Ovary (tissue), 10 donors: ENCODE results near the gene SOX18. TPM values are rescaled to one million over a fixed set of nuclear protein-coding genes. Genes with fewer than 3 reads are reported as not detected.
A peak's percentile ranks its signal among the peaks of the same experiment; 100 is the strongest.

Experiments
- DNase-seq, 5 donors: peaks; one replicate each; pipeline ENCODE4 v3.0.0-alpha.2; 2019 to 2020
- H3K27ac ChIP-seq, 2 donors: fragments of 200-600 bp; one replicate each; pipeline versions ENCODE4 v1.5.1 to v1.8.0; 2019 to 2022
- H3K27me3 ChIP-seq: fragments of 200-600 bp; one replicate; pipeline ENCODE4 v1.8.0; 2022
- H3K36me3 ChIP-seq: fragments of 200-600 bp; sonication (generic); one replicate; pipeline ENCODE4 v1.5.1; 2019
- H3K4me1 ChIP-seq: one replicate; pipeline ENCODE4 v1.8.1; 2013; ENCODE audit warnings: mild to moderate bottlenecking, moderate library complexity; ENCODE audit not compliant: insufficient read depth
- H3K4me3 ChIP-seq: fragments of 200-600 bp; sonication (generic); one replicate; pipeline ENCODE4 v1.5.1; 2017
- H3K9me3 ChIP-seq, 2 donors: fragments of 200-600 bp in 1 of 2; sonication (generic) in 1 of 2; one replicate each; pipeline versions ENCODE4 v1.5.1 to v1.8.1; 2013 to 2019; ENCODE audit warnings: mild to moderate bottlenecking in 1 of 2, moderate library complexity in 1 of 2
- EP300 ChIP-seq: sonication (generic); formaldehyde crosslinking; IDR thresholded peaks from one replicate; pipeline ENCODE4 v1.6.1; 2017; ENCODE audit warnings: antibody characterized with exemption
- POLR2A ChIP-seq: fragments of 450-650 bp; IDR thresholded peaks from one replicate; pipeline ENCODE4 v1.6.1; 2017; ENCODE audit warnings: antibody characterized with exemption, mild to moderate bottlenecking, moderate library complexity
- WGBS, 3 donors: extraction: QIAGEN DNeasy Blood & Tissue Kit in 1 of 3; methylation state at CpG; one replicate each; pipeline versions ENCODE4 v1.1.5 to v1.1.7; 2013 to 2017; 5-methylcytosine and 5-hydroxymethylcytosine counted together
- intact Hi-C, 4 donors: fragments of 100-400 bp; cut with DNase I; formaldehyde crosslinking; loops; one replicate each; pipeline versions ENCODE4 v1.11.0 to v1.15.1; 2022 to 2023
- long read RNA-seq, 3 donors: library from polyadenylated mRNA in 2 of 3; unstranded in 2 of 3; transcript quantifications; one replicate each; pipeline ENCODE4 v2.0.0 and lab custom pipeline, GENCODE V29; 2021 to 2026
- polyA plus RNA-seq, 2 donors: library from polyadenylated mRNA; stranded (reverse); fragments of 200-250 nt in 1 of 2; fragments of 350-450 nt in 1 of 2; fragmentation: Illumina TruSeq in 1 of 2; extraction: RNeasy Lipid Tissue Mini Kit (QIAGEN cat#74804) in 1 of 2; gene quantifications; one replicate each; pipeline ENCODE4 v1.2.3, GENCODE V29; 2013 to 2014
- total RNA-seq, 7 donors: library from RNA; depleted of rRNA in 2 of 7; stranded (reverse); fragments of >200 nt in 2 of 7; fragmentation: NEBNext Ultra II Directional in 3 of 7; extraction: Animal tissue kit (Norgen Biotek cat#: 25700) in 3 of 7; gene quantifications; one replicate each; pipeline versions ENCODE4 v1.1.0 to v1.2.4, GENCODE V29; 2016 to 2023
- TF ChIP-seq, protein P1 (sequence below), 3 donors: fragments of 450-650 bp in 2 of 3; fragments of 200-600 bp in 1 of 3; IDR thresholded peaks; one replicate each; pipeline versions ENCODE4 v1.5.1 to v1.8.0; 2016 to 2022; ENCODE audit warnings: antibody characterized with exemption in 3 of 3, mild to moderate bottlenecking in 1 of 3
- donor health status: DM: no; HTN: no; CAD: no; lungs with moderate emphysema.
- donor health status: DM: no; HTN: no; CAD: no.
- donor health status: Bipolar disorder and iron deficiency.
- donor health status: DM: yes; HTN: yes; CAD: no.
- donor health status: DM: no; HTN: no; CAD: no.
- donor health status: DM: yes; HTN: yes; CAD: no.

The SOX18 gene
- total RNA-seq (10 to 100 TPM in 5 of 7 donors, 1 to 10 TPM in 2; 2.0 to 63.8 (median 13.1) TPM), polyA plus RNA-seq (10 to 100 TPM in 1 of 2 donors, 1 to 10 TPM in 1; 2.7 to 12.0 TPM)
- long read RNA-seq, donor 1: 0 reads
- long read RNA-seq, donor 2, partial matches to known transcripts: 0 of 2 reads
- long read RNA-seq, donor 2, other reads (novel, unspliced or antisense): 0 of 2 reads
- long read RNA-seq, donor 3, transcript SOX18-201 (2 exons, 1,864 nt): major isoform, 10 of 22 reads
- long read RNA-seq, donor 3, partial matches to known transcripts: 12 of 22 reads
- long read RNA-seq, donor 3, other reads (novel, unspliced or antisense): 0 of 22 reads

DNA sequence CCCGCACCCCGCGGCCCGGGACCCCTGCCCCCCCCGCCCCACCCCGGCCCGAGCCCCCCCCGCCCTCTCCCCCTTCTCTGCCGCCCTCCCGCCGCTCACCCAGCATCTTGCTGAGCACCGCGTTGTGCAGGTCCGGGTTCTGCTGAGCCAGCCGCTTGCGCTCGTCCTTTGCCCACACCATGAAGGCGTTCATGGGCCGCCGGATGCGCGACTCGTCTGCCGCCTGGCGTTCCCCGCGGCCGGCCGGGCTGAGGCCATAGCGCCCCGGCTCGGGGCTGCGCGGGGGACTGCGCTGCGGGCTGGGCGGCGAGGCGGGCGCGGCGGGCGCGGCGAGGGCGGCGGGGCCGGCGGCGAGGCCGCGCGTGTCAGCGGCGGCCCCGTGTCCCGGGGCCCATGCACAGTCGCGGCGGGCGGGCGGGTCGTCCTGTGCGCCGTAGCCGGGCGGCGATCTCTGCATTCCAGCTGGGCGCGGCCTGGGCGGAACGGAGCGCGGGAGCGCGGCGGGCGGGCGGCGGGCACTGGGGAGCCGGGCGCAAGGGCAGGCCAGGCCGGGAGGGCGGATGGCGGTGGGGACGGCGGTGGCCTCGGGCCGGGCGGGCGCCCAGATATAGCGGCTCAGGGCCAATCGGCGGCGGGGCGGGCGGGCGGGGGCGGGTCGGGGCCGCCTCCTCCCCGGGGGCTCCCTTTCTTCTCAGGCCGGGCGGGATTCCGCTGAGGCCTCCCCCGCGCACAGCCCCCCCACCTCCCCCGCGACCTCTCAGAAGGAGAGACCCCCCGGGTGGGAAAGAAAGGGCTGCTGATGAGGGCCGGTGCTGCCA lies at the start of gene SOX18:
Gene SOX18 (minus strand): TSS at position 580 of the 818 bp plus-strand sequence. CDS start 123 bp downstream, at position 457.
- DNase-seq: no peak
- Histone ChIP-seq H3K4me3 (peak within 1 kb of the TSS; percentile 10), H3K27me3 (peaks cover 7% of the 10 kb centered on the region), H3K27ac (no peak within 1 kb of the TSS), H3K9me3 (no peaks in the 10 kb centered on the region), H3K4me1 (peaks cover 2% of the 10 kb centered on the region), H3K36me3 (no peaks in the 10 kb centered on the region)
- 0 to 2% (median 1%) methylated on average over 41 to 101 of the region's 111 CpGs for WGBS, 3 donors
- TF ChIP-seq, protein P1, sequence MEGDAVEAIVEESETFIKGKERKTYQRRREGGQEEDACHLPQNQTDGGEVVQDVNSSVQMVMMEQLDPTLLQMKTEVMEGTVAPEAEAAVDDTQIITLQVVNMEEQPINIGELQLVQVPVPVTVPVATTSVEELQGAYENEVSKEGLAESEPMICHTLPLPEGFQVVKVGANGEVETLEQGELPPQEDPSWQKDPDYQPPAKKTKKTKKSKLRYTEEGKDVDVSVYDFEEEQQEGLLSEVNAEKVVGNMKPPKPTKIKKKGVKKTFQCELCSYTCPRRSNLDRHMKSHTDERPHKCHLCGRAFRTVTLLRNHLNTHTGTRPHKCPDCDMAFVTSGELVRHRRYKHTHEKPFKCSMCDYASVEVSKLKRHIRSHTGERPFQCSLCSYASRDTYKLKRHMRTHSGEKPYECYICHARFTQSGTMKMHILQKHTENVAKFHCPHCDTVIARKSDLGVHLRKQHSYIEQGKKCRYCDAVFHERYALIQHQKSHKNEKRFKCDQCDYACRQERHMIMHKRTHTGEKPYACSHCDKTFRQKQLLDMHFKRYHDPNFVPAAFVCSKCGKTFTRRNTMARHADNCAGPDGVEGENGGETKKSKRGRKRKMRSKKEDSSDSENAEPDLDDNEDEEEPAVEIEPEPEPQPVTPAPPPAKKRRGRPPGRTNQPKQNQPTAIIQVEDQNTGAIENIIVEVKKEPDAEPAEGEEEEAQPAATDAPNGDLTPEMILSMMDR (IDR thresholded peaks at IDR 0.05): no peak
- TF ChIP-seq POLR2A (no peak), EP300 (no peak)
- intact Hi-C loops: no loop called here

DNA sequence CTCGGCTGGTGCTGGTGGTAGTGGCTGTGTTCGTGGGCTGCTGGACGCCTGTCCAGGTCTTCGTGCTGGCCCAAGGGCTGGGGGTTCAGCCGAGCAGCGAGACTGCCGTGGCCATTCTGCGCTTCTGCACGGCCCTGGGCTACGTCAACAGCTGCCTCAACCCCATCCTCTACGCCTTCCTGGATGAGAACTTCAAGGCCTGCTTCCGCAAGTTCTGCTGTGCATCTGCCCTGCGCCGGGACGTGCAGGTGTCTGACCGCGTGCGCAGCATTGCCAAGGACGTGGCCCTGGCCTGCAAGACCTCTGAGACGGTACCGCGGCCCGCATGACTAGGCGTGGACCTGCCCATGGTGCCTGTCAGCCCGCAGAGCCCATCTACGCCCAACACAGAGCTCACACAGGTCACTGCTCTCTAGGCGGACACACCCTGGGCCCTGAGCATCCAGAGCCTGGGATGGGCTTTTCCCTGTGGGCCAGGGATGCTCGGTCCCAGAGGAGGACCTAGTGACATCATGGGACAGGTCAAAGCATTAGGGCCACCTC lies 49.1 kb upstream of the SOX18 start:
- intact Hi-C loops: no loop called here
- 94 to 96% (median 94%) methylated on average over 27 to 28 of the region's 28 CpGs for WGBS, 3 donors

DNA sequence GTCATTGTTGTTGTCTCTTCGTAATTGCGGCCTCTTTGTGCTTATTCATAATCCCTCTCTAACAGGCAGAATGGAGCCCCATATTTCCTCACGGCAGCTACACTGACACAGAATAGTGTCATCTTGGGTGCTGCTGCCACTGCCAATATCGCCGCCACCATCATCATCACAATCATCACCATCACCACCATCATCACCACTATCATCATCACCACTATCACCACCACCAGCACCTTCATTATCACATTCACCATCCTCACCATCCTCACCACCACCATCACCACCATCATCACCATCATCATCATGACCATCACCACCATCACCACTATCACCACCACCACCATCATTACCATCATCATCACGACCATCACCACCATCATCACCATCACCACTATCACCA lies 47.1 kb upstream of the SOX18 start:
- Histone ChIP-seq H3K27ac (no peak overlapping the region), H3K4me3 (no peak overlapping the region), H3K36me3 (no peaks in the 10 kb centered on the region), H3K9me3 (no peaks in the 10 kb centered on the region), H3K4me1 (no peaks in the 10 kb centered on the region), H3K27me3 (no peaks in the 10 kb centered on the region)
- no peak for DNase-seq
- intact Hi-C loops: no loop called here
- WGBS, 3 donors: 77 to 98% (median 80%) methylated on average over 6 of the region's 6 CpGs
- TF ChIP-seq, protein P1 (IDR thresholded peaks at IDR 0.05): no peak
- TF ChIP-seq EP300 (no peak), POLR2A (no peak)

More for the DNA sequence above, 49.1 kb upstream of the SOX18 start:
- Histone ChIP-seq H3K27ac (no peak overlapping the region), H3K36me3 (no peaks in the 10 kb centered on the region), H3K9me3 (no peaks in the 10 kb centered on the region), H3K4me3 (no peak overlapping the region), H3K4me1 (no peaks in the 10 kb centered on the region), H3K27me3 (no peaks in the 10 kb centered on the region)
- no peak for DNase-seq
- TF ChIP-seq EP300 (no peak), POLR2A (no peak)
- TF ChIP-seq, protein P1 (IDR thresholded peaks at IDR 0.05): no peak

DNA sequence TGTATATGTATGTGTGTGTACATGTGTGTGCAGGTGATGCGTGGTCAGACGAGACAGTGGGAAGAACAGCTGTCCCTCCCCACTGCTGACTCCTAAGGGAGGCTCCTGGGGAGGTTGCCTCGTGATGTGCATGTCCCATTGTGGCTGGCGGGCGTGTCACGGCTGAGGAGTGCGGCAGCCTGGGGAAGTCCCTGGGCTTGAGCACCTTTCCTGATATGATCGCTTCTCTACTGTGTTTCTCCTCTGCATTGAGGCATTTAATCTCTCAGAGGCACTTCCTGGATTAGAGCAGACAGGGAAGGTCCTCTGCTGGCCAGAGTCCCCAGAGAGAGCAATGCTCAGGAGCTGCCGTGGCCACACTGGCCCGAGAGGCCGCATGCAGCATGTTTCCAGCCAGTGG lies 46.5 kb upstream of the SOX18 start:
- Histone ChIP-seq H3K9me3 (no peaks in the 10 kb centered on the region), H3K27ac (no peak overlapping the region), H3K4me1 (no peaks in the 10 kb centered on the region), H3K27me3 (no peaks in the 10 kb centered on the region), H3K36me3 (no peaks in the 10 kb centered on the region), H3K4me3 (no peak overlapping the region)
- intact Hi-C loops: no loop called here
- TF ChIP-seq, protein P1 (IDR thresholded peaks at IDR 0.05): no peak
- TF ChIP-seq POLR2A (no peak), EP300 (no peak)
- no peak for DNase-seq
- WGBS, 3 donors: 87 to 94% (median 90%) methylated on average over 11 of the region's 11 CpGs
